ENCODE data around the gene TINAGL1.

Gene TINAGL1

GRCh38 chr1:31576201-31576669, at the start of gene TINAGL1:
Gene TINAGL1 (plus strand): TSS chr1:31576515. CDS start chr1:31577149, 634 bp downstream.
- peak within 1 kb of the TSS; percentile 37 for H3K4me3 ChIP-seq (ENCODE audit: low read depth, low read length)
- peak; percentile 29 for DNase-seq (ENCODE audit: low read depth)
- TF ChIP-seq CTCF (conservative IDR thresholded peaks at IDR 0.05; ENCODE audit: low read depth, low read length), result no peak

- no peak overlapping the region for H3K4me3 ChIP-seq (ENCODE audit: low read depth, low read length)
- no peak for DNase-seq (ENCODE audit: low read depth)
- TF ChIP-seq CTCF (conservative IDR thresholded peaks at IDR 0.05; ENCODE audit: low read depth, low read length), result no peak
These were observed 46.2 kb upstream of the TINAGL1 start for GRCh38 chr1:31529999-31530684.

- no peak for TF ChIP-seq CTCF (conservative IDR thresholded peaks at IDR 0.05; ENCODE audit: low read depth, low read length)
- peak; percentile 68 for DNase-seq (ENCODE audit: low read depth)
- no peak overlapping the region for H3K4me3 ChIP-seq (ENCODE audit: low read depth, low read length)
These were observed 44.9 kb upstream of the TINAGL1 start for GRCh38 chr1:31531177-31531999.

GRCh38 chr1:31532173-31532572, 44.1 kb upstream of the TINAGL1 start:
- no peak for TF ChIP-seq CTCF (conservative IDR thresholded peaks at IDR 0.05; ENCODE audit: low read depth, low read length)
- H3K4me3 ChIP-seq (ENCODE audit: low read depth, low read length), result no peak overlapping the region
- no peak for DNase-seq (ENCODE audit: low read depth)

- DNase-seq (ENCODE audit: low read depth), result no peak
- TF ChIP-seq CTCF (conservative IDR thresholded peaks at IDR 0.05; ENCODE audit: low read depth, low read length), result no peak
- H3K4me3 ChIP-seq (ENCODE audit: low read depth, low read length), result no peak overlapping the region
These were observed 40.8 kb upstream of the TINAGL1 start for GRCh38 chr1:31535561-31535960.

GRCh38 chr1:31539329-31539728, 37.0 kb upstream of the TINAGL1 start:
- TF ChIP-seq CTCF (conservative IDR thresholded peaks at IDR 0.05; ENCODE audit: low read depth, low read length), result no peak
- DNase-seq (ENCODE audit: low read depth), result no peak
- no peak overlapping the region for H3K4me3 ChIP-seq (ENCODE audit: low read depth, low read length)
